OCI-LY1 (cell line): ENCODE results near the gene DMPK.

Experiments
- H2AFZ ChIP-seq: fragments of 200-600 bp; sonication (generic), shearing (Covaris generic); 2 replicates; pipeline ENCODE4 v1.6.0; 2014; ENCODE audit warnings: antibody characterized with exemption, mild to moderate bottlenecking, low read length
- H3F3A ChIP-seq: fragments of 200-600 bp; sonication (generic), shearing (Covaris generic); 2 replicates; pipeline ENCODE4 v1.6.0; 2014; ENCODE audit warnings: mild to moderate bottlenecking, antibody characterized with exemption, low read length, moderate library complexity; ENCODE audit not compliant: insufficient read depth
- H3K27ac ChIP-seq: fragments of 200-600 bp; sonication (generic); 2 replicates; pipeline ENCODE4 v1.5.1; 2014; ENCODE audit warnings: low read length, mixed run types, mild to moderate bottlenecking, low read depth; ENCODE audit not compliant: poor library complexity, severe bottlenecking
- H3K27me3 ChIP-seq: fragments of 200-600 bp; sonication (generic); 2 replicates; pipeline ENCODE4 v1.6.0; 2014; ENCODE audit warnings: antibody characterized with exemption, mild to moderate bottlenecking, low read length, moderate library complexity; ENCODE audit not compliant: insufficient read depth
- H3K36me3 ChIP-seq: fragments of 200-600 bp; sonication (generic); 2 replicates; pipeline ENCODE4 v1.6.1; 2014; ENCODE audit warnings: mild to moderate bottlenecking, antibody characterized with exemption, low read length, moderate library complexity, mixed read lengths; ENCODE audit not compliant: insufficient read depth
- H3K4me1 ChIP-seq: fragments of 200-600 bp; sonication (generic); 2 replicates; pipeline ENCODE4 v1.5.1; 2014; ENCODE audit warnings: mild to moderate bottlenecking, low read length, moderate library complexity; ENCODE audit not compliant: insufficient read depth, severe bottlenecking
- H3K4me2 ChIP-seq: fragments of 200-600 bp; sonication (generic), shearing (Covaris generic); 2 replicates; pipeline ENCODE4 v1.6.1; 2014; ENCODE audit warnings: low read length
- H3K4me3 ChIP-seq: fragments of 200-600 bp; sonication (generic); 2 replicates; pipeline ENCODE4 v1.5.1; 2014; ENCODE audit warnings: low read length, low read depth, mild to moderate bottlenecking, mixed read lengths; ENCODE audit not compliant: poor library complexity, severe bottlenecking
- H3K79me2 ChIP-seq: fragments of 200-600 bp; shearing (Covaris generic); 2 replicates; pipeline ENCODE4 v1.6.1; 2016; ENCODE audit warnings: mixed run types, low read length, mixed read lengths; ENCODE audit not compliant: insufficient read depth
- H3K9ac ChIP-seq: fragments of 200-600 bp; sonication (generic), shearing (Covaris generic); 2 replicates; pipeline ENCODE4 v1.6.1; 2014; ENCODE audit warnings: mild to moderate bottlenecking, low read length, mixed read lengths
- H3K9me2 ChIP-seq: fragments of 200-600 bp; sonication (generic), shearing (Covaris generic); 2 replicates; pipeline ENCODE4 v1.6.1; 2014; ENCODE audit warnings: low read depth, mild to moderate bottlenecking, low read length, mixed read lengths
- H3K9me3 ChIP-seq: fragments of 200-600 bp; shearing (Covaris generic); 2 replicates; pipeline ENCODE4 v1.6.1; 2014; ENCODE audit warnings: low read length, mixed read lengths
- H4K20me1 ChIP-seq: fragments of 200-600 bp; sonication (generic), shearing (Covaris generic); 2 replicates; pipeline ENCODE4 v1.6.0; 2016; ENCODE audit warnings: mild to moderate bottlenecking, low read length; ENCODE audit not compliant: insufficient read depth
- CTCF ChIP-seq: fragments of 200-600 bp; sonication (generic), shearing (Covaris generic); IDR thresholded peaks from 2 replicates; pipeline ENCODE4 v1.5.1; 2017; ENCODE audit warnings: mild to moderate bottlenecking, antibody characterized with exemption, low read length, moderate library complexity, mixed read lengths
- EZH2 ChIP-seq: fragments of 200-600 bp; sonication (generic), shearing (Covaris generic); IDR thresholded peaks from 2 replicates; pipeline ENCODE4 v1.8.0; 2017; ENCODE audit warnings: borderline replicate concordance, mixed run types, mild to moderate bottlenecking, antibody characterized with exemption, low read length, moderate library complexity, mixed read lengths

DMPK gene

GRCh38 chr19:45826934-45827333 lies 44.6 kb upstream of the DMPK start:
- no peaks in the 10 kb centered on the region for H3K27me3 ChIP-seq
- peaks cover 27% of the 10 kb centered on the region for H3K4me1 ChIP-seq
- H3F3A ChIP-seq, result no peaks in the 10 kb centered on the region
- no peak for TF ChIP-seq EZH2
- no peak for TF ChIP-seq CTCF
- H3K9me2 ChIP-seq, result no peaks in the 10 kb centered on the region
- H3K9ac ChIP-seq, result no peak overlapping the region
- peaks cover 86% of the 10 kb centered on the region for H3K36me3 ChIP-seq
- no peaks in the 10 kb centered on the region for H3K9me3 ChIP-seq
- no peak overlapping the region for H3K27ac ChIP-seq
- no peaks in the 10 kb centered on the region for H4K20me1 ChIP-seq
- no peak overlapping the region for H3K4me3 ChIP-seq
- no peak overlapping the region for H2AFZ ChIP-seq
- H3K4me2 ChIP-seq, result no peak overlapping the region
- H3K79me2 ChIP-seq, result no peaks in the 10 kb centered on the region

GRCh38 chr19:45825917-45826893 lies 43.9 kb upstream of the DMPK start:
- H3K4me2 ChIP-seq, result no peak overlapping the region
- TF ChIP-seq EZH2 (no peak), CTCF (no peak)
- H3K36me3 ChIP-seq, result peaks cover 86% of the 10 kb centered on the region
- H3K4me3 ChIP-seq, result no peak overlapping the region
- H3F3A ChIP-seq, result no peaks in the 10 kb centered on the region
- H3K9me3 ChIP-seq, result no peaks in the 10 kb centered on the region
- no peaks in the 10 kb centered on the region for H3K79me2 ChIP-seq
- no peaks in the 10 kb centered on the region for H3K27me3 ChIP-seq
- H2AFZ ChIP-seq, result no peak overlapping the region
- no peaks in the 10 kb centered on the region for H3K9me2 ChIP-seq
- H4K20me1 ChIP-seq, result no peaks in the 10 kb centered on the region
- H3K27ac ChIP-seq, result no peak overlapping the region
- no peak overlapping the region for H3K9ac ChIP-seq
- H3K4me1 ChIP-seq, result peaks cover 27% of the 10 kb centered on the region

DNA sequence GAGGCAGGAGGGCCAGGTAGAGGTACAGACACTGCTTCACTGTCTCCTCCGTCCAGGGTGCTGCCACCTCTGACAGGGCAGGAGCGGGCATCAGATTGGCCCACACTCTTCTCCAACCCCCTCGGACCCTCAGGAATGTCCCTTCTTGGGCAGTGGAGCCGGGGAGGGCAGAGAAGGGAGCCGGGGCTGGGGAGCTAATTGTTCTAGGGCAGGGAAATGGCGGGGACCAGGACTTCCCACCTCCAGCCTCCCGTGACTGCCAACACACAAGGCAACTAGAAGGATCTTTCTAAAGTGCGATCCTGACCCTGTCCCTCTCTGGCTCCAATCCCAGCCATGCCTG lies 42.9 kb upstream of the DMPK start:
- Histone ChIP-seq H4K20me1 (no peaks in the 10 kb centered on the region), H3K4me2 (no peak overlapping the region), H3K9me3 (no peaks in the 10 kb centered on the region), H3K27me3 (no peaks in the 10 kb centered on the region), H3K9me2 (no peaks in the 10 kb centered on the region), H3K4me3 (no peak overlapping the region), H3K9ac (no peak overlapping the region), H3K36me3 (peaks cover 86% of the 10 kb centered on the region), H3F3A (no peaks in the 10 kb centered on the region), H3K4me1 (peaks cover 27% of the 10 kb centered on the region), H3K27ac (no peak overlapping the region), H2AFZ (no peak overlapping the region), H3K79me2 (no peaks in the 10 kb centered on the region)
- no peak for TF ChIP-seq EZH2
